ENCODE results near the gene RBM22.
A peak's percentile ranks its signal among the peaks of the same experiment; 100 is the strongest.

Gene RBM22

DNA sequence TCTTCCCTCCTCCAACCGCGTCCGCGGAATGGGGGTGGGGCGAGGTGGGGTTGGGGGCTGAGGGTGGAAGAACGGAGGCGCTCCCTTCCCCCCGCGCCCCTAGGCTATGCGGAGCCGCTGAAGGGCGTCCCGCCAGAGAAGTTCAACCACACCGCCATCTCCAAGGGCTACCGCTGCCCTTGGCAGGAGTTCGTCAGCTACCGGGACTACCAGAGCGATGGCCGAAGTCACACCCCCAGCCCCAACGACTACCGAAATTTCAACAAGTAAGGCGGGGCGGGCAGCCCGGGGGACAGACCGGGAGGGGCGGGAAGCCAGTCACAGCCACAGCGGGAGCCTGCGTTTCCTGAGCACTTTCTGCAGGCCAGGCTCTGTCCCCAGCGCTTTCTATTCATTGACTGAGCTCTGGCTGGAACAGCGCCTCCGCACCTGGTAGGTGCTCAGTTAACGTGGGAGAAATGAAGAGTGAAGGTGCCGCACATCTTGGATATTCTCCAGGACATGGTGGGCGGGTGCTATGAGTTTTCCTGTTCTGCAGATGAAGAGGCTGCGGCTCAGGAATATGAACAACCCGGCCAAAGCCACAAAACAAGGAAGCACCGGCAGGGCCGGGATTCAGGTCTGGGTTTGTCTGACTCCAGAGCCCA lies 28.5 kb downstream of the RBM22 start:
- peak; percentile 18 for DNase-seq (ENCODE audit: low read depth)

DNA sequence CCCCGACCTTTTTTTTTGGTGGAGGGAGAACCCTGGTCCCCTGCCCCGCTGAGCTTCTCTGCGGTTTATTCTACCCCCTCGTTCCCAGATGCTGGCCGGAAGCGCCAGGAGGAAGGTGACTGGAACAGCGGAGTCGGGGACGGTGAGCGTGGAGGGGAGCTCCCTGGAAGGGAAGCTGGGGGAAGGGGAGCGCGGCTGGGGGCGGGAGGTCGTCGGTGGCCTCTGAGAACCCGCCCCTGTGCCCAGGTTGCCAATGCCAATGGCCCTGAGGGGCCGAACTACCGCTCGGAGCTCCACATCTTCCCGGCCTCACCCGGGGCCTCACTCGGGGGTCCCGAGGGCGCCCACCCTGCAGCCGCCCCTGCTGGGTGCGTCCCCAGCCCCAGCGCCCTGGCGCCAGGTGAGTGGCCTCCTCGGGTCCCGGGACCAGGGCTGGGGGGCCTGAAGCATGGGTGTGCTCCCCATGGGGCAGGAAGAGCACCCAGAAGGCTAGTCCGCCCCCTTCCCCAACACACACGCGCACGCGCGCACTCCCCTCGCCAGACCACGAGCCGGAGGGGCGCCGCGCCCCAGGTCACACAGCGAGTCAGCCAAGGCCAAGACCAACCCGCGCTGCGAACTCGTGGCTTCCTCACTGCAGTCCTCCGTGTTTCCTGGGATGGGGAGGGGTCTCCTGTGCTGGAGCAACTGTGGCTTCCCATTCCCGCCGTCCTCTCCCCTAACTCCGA lies 29.2 kb downstream of the RBM22 start:
- no peak for DNase-seq (ENCODE audit: low read depth)

DNA sequence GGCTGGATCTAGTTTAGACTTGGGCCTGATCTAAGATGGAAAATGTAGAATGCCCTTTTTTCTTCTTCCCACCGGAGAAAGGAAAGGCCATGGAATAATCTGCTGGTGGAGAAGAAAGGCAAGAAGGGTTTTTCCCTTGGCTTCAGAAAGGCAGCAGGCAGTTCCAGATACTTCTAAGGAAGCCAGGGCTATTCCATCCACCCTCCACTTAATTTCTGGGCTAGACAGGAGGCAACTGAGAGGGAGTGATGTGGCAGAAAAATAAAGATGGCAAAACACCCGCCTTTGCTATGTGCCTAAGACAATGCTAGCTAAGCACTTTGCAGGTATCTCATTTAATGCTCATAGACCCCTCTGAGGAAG lies 29.9 kb downstream of the RBM22 start:
- DNase-seq (ENCODE audit: low read depth), result no peak

DNA sequence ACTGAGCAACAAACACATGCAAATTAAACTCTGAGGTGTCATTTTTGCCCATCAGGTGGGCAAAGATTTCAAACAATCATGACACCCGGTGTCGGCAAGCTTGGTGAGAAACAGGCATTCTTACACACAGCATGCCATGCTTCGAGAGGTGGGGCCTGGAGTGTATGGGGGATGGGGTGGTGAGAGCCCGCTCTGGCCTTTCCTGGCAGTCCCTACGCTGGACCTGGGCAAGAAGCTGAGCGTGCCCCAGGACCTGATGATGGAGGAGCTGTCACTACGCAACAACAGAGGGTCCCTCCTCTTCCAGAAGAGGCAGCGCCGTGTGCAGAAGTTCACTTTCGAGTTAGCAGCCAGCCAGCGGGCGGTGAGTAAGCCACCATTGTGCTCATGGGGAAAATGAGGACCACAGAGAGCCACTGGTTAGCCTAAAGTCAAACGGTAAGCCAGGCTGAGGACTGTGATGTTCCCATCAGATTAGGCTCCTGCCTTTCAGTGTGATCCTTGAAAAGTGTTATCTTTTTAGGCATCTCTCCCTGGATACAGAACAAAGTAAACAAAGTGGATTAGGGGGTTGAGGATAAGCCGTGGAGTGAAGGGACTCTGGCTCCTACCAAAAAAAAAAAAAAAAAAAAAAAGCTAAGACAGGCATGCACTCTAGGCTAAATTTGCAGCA lies 30.5 kb downstream of the RBM22 start:
- no peak for DNase-seq (ENCODE audit: low read depth)

DNA sequence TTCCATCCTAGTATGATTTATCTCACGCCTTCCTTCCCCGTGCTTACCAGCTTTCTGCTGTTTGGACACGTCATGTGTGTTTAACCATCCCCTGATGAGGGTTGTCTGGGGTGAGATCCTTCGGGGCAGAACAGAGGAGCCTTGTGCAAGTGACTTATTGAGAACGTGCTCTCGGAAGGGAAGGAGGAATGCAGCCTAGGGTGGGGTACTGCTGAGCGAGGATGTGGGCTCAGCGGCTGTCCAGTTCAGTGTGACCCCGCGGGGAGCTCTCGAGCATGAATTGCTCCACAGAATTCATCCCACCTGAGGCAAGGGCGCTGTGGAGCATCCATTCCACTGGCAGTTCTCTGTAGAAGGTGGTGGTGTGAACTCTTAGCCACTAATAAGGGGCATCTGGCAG lies 35.8 kb downstream of the RBM22 start:
- no peak for DNase-seq (ENCODE audit: low read depth)

DNA sequence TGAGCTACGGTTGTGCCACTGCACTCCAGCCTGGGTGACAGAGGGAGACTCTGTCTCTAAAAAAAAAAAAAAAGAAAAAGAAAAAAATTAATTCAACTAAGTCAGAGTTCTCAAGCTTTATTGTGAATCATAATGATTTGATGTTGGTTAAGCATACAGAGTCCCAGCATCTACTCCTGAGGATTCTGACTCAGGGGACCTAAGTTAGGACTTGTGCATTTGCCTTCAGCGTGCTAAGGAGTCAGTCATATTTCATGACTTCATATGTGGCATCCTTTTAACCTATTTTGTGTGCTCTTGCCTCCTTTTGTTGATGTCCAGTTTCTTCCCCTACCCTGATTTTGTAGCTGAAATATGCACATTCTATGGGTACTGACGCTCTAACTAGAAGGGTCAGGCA lies 36.9 kb downstream of the RBM22 start:
- no peak for DNase-seq (ENCODE audit: low read depth)

DNA sequence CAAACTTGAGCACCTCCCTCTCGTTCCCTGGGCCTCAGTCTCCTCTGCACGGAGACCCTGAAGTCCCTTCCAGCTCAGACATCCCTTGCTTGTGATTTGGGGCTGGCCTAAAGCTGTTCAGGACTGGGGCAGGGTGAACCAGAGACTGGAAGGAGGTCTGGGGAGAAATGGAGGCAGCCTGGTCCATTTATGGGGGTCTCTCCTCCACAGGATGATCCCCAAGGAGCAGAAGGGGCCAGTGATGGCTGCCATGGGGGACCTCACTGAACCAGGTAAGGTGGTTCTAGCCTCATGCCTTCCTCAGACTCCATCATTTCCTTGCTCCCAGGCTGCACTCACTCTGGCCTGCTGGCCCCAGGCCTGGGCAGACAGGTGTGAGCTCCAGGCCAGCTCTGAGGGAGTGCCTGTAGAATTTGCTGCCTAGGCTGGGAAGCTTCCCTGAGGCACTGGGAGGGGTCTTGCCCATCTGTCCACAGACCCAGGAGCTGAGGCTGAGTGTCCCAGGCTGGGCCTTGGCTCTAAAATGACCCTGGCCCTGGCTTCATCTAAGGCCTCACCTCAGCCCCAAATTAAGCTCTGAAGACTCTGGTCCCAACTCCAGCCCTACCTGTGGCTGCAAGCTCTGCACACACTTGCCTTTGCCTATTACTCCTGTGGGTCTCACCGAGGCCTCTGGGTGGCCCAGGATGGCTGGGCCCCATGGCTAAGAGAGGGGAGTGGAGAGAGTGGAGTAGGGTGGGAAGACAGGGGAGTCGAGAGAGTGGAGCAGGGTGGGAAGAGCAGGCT lies 37.9 kb downstream of the RBM22 start:
- no peak for DNase-seq (ENCODE audit: low read depth)

DNA sequence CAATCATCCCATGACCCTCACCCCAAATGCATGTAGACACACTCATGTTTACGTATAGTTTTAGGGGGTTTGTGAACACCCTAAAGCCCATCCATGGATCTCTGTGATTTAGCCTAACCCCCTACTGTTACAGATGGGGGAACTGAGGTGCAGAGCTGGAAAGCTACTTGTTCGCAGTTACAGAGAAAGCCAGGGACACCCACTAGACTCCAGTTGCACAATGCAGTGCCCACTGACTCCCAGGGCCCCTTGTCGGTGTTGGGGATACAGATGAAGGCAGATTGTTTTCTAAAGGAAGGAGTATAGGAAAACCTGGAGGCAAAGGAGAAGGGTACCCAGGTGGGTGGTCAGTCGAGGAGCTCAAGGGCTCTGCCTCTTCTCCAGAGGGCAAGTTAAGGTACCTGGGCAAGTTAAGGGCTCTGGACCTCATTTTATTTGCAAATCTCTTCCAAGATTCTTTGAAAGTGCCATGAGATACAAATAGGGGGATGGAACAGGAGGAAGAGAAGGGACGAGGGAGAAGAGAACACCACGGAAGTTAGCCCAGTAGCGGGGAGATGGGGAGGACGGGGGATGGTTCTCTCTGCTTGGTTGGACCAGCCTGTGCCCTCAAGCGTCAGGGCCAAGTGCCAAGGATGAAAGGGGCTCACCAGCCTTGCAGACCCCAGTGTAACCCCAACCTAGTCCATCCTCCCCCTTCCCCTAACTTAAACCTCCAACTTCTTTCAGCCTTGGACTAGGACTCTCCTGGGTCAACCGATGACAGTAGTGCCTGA lies 38.9 kb downstream of the RBM22 start:
- DNase-seq (ENCODE audit: low read depth), result no peak

DNA sequence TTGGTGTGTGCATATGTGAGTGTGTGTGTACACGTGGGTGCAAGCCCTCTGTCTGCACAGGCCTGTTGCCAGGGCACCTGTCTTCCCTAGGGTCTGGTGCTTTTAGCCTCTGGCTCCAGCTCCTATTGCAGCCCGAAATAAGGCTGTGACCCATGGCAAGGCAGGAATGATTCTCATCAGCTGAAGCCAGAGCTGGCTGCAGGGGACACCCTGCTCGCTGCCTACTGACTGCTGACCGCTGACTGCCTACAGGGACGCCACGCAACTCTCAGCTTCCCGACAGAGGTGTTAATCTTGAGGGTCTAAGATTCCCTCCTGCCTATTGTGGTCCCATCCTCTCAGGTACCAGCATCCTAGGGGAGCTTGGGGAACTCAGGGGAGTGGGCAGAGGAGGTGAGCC lies 39.8 kb downstream of the RBM22 start, which contains the start of gene MYOZ3:
MYOZ3 (plus strand) TSS at position 166 of the 400 bp plus-strand sequence. CDS start 1,691 bp downstream, outside the sequence.
- DNase-seq (ENCODE audit: low read depth), result no peak

DNA sequence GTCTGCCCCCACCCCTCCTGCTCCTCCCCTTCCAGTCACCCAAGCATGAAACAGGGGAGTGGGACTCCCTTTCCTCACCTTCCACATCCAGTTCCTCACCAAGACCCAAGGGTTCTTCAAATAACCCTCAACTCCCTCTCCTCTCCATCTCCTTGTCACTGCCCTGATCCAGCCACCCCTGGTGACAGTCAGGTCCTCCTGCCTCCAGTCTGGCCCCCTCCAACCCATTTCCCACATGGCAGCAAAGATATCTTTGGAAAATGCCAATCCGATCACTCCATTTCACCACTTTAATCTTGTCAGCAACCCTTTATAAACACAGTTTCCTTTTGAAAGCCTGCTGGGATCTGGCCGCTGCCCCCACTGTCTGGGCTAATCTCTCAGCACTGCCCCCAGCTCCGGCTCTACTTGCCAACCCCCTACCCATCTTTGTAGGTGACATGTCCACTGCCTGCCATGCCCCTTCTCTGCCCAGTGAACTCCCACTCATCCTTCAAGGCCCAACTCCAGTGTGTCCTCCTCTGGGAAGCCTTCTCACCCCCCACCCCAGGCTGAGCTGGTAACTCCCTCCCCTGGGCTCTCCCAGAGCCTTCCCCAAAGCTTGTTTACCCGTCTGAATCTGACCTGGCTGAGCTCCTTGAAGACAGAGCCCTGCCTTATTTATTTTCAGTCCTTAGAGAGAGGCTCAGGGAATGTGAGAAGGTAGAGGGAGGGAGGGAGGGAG lies 40.6 kb downstream of the RBM22 start:
- DNase-seq (ENCODE audit: low read depth), result no peak

DNA sequence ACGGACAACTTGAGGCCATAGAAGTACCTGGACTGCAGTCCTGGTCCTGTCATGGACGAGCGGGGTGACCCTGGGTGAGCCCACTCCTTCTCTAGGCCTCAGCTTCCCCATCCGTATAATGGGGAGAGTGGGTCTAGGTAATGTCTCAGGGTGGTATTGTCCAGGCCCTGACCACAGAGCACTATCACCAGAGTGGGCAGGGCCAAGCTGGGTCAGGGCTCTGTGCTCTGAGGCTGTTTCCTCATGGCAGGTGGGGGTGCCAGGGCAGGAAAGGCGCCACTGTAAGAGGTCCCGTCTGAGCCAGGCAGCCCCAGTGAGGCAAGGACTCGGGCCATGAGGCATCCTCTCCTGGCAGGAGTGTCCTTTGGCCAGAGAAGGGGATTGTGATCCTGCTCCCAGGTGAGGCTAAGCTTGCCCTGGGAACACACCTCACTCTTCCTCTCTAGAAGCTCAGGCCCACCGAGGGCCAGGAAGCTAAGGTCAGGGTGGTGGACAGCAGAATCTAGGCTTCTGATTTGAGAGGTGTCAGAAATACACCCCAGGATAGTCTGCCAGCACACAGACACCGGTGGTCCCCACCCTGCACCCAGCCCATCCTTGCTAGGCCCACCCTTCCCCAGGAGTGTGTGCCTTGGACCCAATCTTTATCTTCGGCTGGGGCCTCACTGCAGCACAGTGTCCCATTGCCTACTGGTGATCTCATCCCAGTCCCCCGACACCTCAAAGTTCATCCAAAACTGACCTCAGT lies 41.3 kb downstream of the RBM22 start:
- DNase-seq (ENCODE audit: low read depth), result no peak

DNA sequence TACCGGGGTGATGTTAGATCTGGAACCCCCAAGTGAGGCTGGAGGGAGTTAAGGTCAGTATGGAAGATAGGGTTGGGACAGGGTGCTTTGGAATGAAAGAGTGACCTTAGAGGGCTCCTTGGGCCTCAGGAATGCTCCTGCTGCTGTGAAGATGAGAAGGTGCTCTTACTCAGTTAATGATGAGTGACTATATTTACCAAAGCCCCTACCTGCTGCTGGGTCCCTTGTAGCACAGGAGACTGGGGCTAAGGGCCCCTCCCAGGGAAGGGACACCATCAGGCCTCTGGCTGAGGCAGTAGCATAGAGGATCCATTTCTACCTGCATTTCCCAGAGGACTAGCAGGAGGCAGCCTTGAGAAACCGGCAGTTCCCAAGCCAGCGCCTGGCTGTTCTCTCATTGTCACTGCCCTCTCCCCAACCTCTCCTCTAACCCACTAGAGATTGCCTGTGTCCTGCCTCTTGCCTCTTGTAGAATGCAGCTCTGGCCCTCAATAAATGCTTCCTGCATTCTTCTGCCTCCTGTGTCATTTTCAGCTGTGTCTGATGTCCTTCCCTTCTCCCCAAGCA lies 42.1 kb downstream of the RBM22 start:
- DNase-seq (ENCODE audit: low read depth), result no peak

DNA sequence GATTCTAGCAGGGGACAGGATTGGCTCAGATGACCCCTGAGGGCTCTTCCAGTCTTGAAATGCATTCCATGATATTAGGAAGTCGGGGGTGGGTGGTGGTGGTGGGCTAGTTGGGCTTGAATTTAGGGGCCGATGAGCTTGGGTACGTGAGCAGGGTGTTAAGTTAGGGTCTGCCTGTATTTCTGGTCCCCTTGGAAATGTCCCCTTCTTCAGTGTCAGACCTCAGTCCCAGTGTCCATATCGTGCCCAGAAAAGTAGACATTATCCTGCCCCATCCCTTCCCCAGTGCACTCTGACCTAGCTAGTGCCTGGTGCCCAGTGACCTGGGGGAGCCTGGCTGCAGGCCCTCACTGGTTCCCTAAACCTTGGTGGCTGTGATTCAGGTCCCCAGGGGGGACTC lies 42.7 kb downstream of the RBM22 start:
- DNase-seq (ENCODE audit: low read depth), result no peak

DNA sequence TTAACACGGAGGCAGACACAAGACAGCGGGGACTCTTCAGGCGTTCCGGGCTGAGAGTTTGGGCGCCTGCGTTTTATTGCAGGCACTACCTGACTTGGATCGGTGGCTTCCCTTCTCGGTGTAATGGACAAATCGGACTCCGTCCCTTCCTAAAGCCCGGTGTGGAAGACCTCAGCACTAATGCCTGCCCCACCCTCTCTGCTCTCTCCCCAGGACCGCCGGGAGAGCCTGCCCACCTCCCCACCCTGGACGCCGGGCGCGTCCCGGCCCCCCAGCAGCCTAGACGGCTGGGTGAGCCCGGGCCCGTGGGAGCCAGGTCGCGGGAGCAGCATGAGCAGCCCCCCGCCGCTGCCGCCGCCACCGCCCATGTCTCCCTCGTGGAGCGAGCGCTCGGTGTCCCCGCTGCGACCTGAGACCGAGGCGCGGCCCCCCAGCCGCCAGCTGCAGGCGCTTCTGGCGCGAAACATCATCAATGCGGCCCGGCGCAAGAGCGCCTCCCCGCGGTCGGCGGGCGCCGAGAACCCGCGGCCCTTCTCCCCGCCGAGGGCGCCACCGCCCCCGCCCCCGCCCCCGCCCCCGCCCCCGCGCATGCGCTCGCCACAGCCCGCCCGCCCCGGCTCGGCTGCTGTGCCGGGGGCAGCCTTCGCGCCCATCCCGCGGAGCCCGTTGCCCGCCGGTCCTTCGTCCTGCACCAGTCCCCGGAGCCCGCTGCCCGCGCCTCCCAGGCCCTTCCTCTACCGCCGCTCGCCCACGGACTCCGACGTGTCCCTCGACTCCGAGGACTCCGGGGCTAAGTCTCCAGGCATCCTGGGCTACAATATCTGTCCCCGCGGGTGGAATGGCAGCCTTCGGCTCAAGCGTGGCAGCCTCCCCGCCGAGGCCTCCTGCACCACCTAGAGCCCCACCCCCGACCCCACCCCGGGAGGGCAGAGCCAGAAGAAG lies 44.4 kb downstream of the RBM22 start:
- peak; percentile 68 for DNase-seq (ENCODE audit: low read depth)

DNA sequence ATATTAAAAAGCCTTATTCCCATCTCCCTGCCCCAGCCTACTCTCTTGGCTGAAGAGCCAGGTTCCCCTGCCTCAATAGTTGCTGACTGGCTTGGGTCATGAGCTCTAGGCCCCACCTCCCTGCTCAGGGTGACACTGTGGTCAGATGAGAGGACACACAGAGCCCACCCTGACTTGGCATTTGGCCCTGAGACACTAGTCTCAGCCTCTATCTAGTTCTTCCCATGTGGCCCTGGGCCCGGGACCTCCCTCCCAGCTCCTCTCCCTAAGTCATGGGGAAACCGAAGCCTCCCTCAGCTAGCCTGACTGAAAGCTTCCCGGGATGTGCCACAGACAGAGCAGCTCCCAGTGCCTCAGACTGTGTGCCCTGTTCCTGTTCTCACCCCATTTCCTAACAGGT lies 45.6 kb downstream of the RBM22 start:
- no peak for DNase-seq (ENCODE audit: low read depth)

DNA sequence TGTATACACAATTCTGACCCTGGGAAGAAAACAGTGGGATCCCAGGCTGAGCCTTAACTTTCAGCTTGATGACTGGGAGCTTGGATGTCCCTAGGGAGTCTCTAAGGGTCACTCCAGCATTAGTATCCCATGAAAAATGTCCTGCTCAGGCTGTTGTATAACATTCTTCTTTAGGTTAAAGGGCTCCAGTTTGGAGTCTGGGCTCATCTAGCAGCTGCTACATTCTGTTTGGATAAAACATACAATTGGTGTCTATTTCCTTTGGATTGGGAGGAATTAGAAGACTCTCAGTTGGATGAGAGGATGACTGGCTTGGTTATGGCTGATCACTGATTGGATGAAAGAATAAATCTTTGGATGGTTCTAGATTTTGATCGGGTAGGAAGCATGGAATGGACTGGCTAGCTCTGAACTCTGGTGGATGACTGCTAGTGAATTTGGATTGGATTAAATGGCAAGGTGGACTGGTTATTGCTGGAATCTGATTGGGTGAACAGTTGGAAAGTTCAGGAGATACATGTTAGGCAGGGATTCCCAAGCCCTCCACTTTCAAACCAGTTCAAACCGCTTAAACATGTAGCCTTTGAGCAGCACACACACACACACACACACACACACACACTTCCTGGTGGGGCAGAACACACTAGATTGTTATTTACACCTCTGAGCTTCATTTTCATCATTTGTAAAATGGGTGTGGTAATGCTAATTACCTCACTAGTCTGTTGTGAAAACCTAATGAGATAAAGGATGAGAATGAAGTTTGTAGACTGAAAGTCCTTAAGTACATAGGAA lies 46.9 kb downstream of the RBM22 start:
- DNase-seq (ENCODE audit: low read depth), result no peak

DNA sequence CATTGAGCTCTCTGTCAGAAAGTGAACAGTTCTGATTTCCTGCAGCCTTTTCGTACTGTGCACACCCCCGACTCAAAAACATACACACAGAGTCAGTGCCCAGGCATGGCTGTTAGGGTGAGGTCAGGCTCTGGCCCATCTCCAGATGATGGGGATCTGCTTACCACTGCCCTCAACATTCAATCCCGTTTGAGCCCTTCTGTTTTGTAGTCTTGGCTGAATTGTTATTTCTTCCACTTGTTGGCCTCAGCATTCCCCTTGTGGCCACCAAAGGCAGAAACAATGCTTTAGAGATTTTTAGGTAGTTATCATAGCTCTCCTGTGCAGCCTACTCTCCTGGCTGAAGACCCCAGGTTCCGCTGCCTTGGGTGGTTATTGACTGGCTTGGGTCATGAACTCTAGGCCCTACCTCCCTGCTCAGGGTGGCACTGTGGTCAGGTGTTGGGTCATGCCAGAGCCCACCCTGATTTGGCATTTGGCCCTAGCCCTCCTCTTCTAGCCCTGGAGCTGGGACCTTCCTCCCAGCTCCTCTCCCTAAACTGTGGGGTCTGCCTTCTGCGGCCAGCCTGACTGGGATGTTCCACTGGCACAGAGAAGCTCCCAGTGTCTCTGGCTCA lies 47.6 kb downstream of the RBM22 start:
- no peak for DNase-seq (ENCODE audit: low read depth)
